ENCODE measurements around the gene LINC00237.

Gene LINC00237

GRCh38 chr20:21125849-21126580 is 19.9 kb upstream of the LINC00237 start, which contains the start of gene KIZ:
Gene KIZ (plus strand): TSS chr20:21126082. CDS start chr20:21126116, 34 bp downstream.
- in situ Hi-C loops (cut with MboI; ENCODE audit: low sequenced_read_pairs), result no loop called here

- in situ Hi-C loops (cut with MboI; ENCODE audit: low sequenced_read_pairs), result no loop called here
Observed at GRCh38 chr20:21125072-21125848, 19.1 kb upstream of the LINC00237 start.

- in situ Hi-C loops (cut with MboI; ENCODE audit: low sequenced_read_pairs), result no loop called here
Observed at GRCh38 chr20:21124190-21124589, 18.0 kb upstream of the LINC00237 start.

- in situ Hi-C loops (cut with MboI; ENCODE audit: low sequenced_read_pairs), result no loop called here
Observed at GRCh38 chr20:21118782-21119181, 12.6 kb upstream of the LINC00237 start.

GRCh38 chr20:21118138-21118537 is 12.0 kb upstream of the LINC00237 start:
- in situ Hi-C loops (cut with MboI; ENCODE audit: low sequenced_read_pairs), result no loop called here

- in situ Hi-C loops (cut with MboI; ENCODE audit: low sequenced_read_pairs), result no loop called here
Observed at GRCh38 chr20:21117521-21117920, 11.4 kb upstream of the LINC00237 start.

GRCh38 chr20:21114584-21114983 is 8.4 kb upstream of the LINC00237 start:
- in situ Hi-C loops (cut with MboI; ENCODE audit: low sequenced_read_pairs), result no loop called here

GRCh38 chr20:21113697-21114096 is 7.5 kb upstream of the LINC00237 start:
- in situ Hi-C loops (cut with MboI; ENCODE audit: low sequenced_read_pairs), result no loop called here

- in situ Hi-C loops (cut with MboI; ENCODE audit: low sequenced_read_pairs), result no loop called here
Observed at GRCh38 chr20:21111416-21111815, 5.3 kb upstream of the LINC00237 start.

- in situ Hi-C loops (cut with MboI; ENCODE audit: low sequenced_read_pairs), result no loop called here
Observed at GRCh38 chr20:21110811-21111210, 4.7 kb upstream of the LINC00237 start.

GRCh38 chr20:21109144-21109543 is 3.0 kb upstream of the LINC00237 start:
- in situ Hi-C loops (cut with MboI; ENCODE audit: low sequenced_read_pairs), result no loop called here

- in situ Hi-C loops (cut with MboI; ENCODE audit: low sequenced_read_pairs), result no loop called here
Observed at GRCh38 chr20:21105429-21106170, 558 bp downstream of the LINC00237 start.

GRCh38 chr20:21104921-21105320 is 1.2 kb downstream of the LINC00237 start:
- in situ Hi-C loops (cut with MboI; ENCODE audit: low sequenced_read_pairs), result no loop called here

- in situ Hi-C loops (cut with MboI; ENCODE audit: low sequenced_read_pairs), result no loop called here
Observed at GRCh38 chr20:21104466-21104761, 1.7 kb downstream of the LINC00237 start.

- in situ Hi-C loops (cut with MboI; ENCODE audit: low sequenced_read_pairs), result no loop called here
Observed at GRCh38 chr20:21103582-21104465, 2.3 kb downstream of the LINC00237 start.

GRCh38 chr20:21102603-21103311 is 3.4 kb downstream of the LINC00237 start:
- in situ Hi-C loops (cut with MboI; ENCODE audit: low sequenced_read_pairs), result no loop called here

GRCh38 chr20:21101932-21102575 is 4.1 kb downstream of the LINC00237 start:
- in situ Hi-C loops (cut with MboI; ENCODE audit: low sequenced_read_pairs), result no loop called here

GRCh38 chr20:21101453-21101931 is 4.7 kb downstream of the LINC00237 start:
- in situ Hi-C loops (cut with MboI; ENCODE audit: low sequenced_read_pairs), result no loop called here

Data from HL-60/S4 treated with retinoic acid at 250 ng/mL for 4 days and 3 days (cell line).